Duodenal mucosa (tissue), 2 donors: ENCODE results near the gene ABHD15.
A peak's percentile ranks its signal among the peaks of the same experiment; 100 is the strongest.

ENCODE experiments used
- H3K27ac ChIP-seq: one replicate; pipeline ENCODE4 v1.7.0; 2013; ENCODE audit warnings: low read depth, low read length
- H3K27me3 ChIP-seq, 2 donors: one replicate each; pipeline ENCODE4 v1.7.0; 2013; ENCODE audit warnings: low read length in 2 of 2, control low read depth in 1 of 2; ENCODE audit not compliant: insufficient read depth in 2 of 2, control insufficient read depth in 1 of 2
- H3K36me3 ChIP-seq, 2 donors: one replicate each; pipeline ENCODE4 v1.7.0; 2013; ENCODE audit warnings: low read length in 2 of 2, control low read depth in 1 of 2; ENCODE audit not compliant: insufficient read depth in 2 of 2, control insufficient read depth in 1 of 2
- H3K4me1 ChIP-seq, 2 donors: one replicate each; pipeline ENCODE4 v1.7.0; 2013; ENCODE audit warnings: low read length in 2 of 2, control low read depth in 1 of 2; ENCODE audit not compliant: insufficient read depth in 2 of 2, control insufficient read depth in 1 of 2
- H3K4me3 ChIP-seq, 2 donors: one replicate each; pipeline ENCODE4 v1.7.0; 2013; ENCODE audit warnings: low read length in 2 of 2, low read depth in 1 of 2
- H3K9ac ChIP-seq, 2 donors: one replicate each; pipeline ENCODE4 v1.7.0; 2013; ENCODE audit warnings: low read length in 2 of 2, low read depth in 1 of 2
- H3K9me3 ChIP-seq, 2 donors: one replicate each; pipeline ENCODE4 v1.7.0; 2013; ENCODE audit warnings: low read length in 2 of 2, control low read depth in 1 of 2; ENCODE audit not compliant: control insufficient read depth in 1 of 2

The ABHD15 gene

DNA sequence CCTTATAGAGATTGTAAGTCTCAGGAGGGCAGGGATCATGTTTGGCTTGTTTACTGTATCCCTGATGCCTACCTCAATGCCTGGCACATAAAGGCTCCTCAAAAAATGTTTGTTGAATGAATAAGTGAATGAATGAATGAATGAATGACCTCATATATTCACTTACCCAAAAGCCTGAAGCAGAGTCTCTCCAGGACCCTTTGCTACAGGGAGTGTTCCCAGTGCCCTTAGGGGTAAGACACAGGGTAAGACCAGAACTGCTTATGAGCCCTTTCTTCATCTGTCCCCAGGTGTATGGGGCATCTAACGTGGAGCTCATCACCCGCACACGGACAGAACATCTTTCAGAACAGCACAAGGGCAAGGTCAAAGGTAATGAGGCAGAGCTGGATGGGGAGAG is 43.6 kb upstream of the ABHD15 start:
- Histone ChIP-seq H3K27ac (no peak overlapping the region), H3K27me3 (peaks cover 0 to 14% of the 10 kb centered on the region in 2 donors), H3K4me1 (peaks cover 14 to 19% of the 10 kb centered on the region in 2 donors), H3K9ac (no peak overlapping the region), H3K4me3 (no peak overlapping the region), H3K9me3 (no peaks in the 10 kb centered on the region), H3K36me3 (no peaks in the 10 kb centered on the region)

DNA sequence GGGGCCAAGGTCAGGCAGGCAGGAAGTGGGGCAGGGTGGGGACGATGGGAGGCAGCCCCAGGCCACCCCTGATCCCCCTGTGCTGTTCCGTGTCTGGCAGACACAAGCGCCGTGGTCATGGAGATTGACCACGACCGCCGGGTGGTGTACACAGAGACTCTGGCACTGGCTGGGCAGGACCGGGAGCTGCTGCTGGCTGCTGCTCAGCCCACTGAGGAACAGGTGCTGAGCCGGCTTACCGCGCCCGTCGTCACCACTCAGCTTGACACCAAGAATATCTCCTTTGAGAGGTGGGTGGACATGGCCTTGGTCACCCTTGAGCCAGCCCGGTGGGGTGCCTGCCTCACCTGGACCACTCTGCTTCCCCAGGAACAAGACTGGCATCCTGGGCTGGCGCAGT is 42.1 kb upstream of the ABHD15 start:
- Histone ChIP-seq H3K27me3 (peaks cover 0 to 4% of the 10 kb centered on the region in 2 donors), H3K27ac (no peak overlapping the region)

DNA sequence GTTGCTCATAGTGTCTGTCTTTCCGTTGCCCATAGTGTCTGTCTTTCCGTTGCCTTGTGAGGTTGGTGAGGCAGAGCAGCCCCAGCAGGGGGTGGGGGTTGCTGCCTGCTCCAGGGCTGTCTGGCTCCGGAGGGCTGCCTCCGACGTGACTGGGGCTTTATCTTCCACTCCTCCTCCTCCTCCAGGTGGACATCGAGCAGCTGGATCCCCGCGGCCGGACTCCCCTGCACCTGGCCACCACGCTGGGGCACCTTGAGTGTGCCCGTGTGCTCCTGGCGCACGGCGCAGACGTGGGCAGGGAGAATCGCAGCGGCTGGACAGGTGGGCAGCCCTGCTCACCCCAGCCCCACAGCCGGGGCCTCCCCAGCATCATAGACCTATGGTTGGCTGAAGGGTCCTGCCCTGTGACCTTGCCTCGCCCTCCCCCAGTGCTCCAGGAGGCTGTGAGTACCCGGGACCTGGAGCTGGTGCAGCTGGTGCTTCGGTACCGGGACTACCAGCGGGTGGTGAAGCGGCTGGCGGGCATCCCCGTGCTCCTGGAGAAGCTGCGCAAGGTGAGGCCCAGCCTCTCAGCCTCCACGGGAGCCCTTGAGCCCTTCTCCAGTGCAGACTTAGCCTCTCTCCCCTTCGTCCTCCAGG is 40.8 kb upstream of the ABHD15 start:
- Histone ChIP-seq H3K36me3 (no peaks in the 10 kb centered on the region), H3K4me3 (no peak overlapping the region), H3K4me1 (no peaks in the 10 kb centered on the region), H3K27ac (no peak overlapping the region), H3K27me3 (no peaks in the 10 kb centered on the region), H3K9me3 (no peaks in the 10 kb centered on the region), H3K9ac (no peak overlapping the region)

More for the DNA sequence above, 42.1 kb upstream of the ABHD15 start:
- Histone ChIP-seq H3K4me3 (no peak overlapping the region), H3K9me3 (no peaks in the 10 kb centered on the region), H3K36me3 (no peaks in the 10 kb centered on the region), H3K9ac (no peak overlapping the region), H3K4me1 (peaks cover 6% of the 10 kb centered on the region in 2 donors)

GRCh38 chr17:29603109-29603674 is 36.4 kb upstream of the ABHD15 start:
- Histone ChIP-seq H3K9ac (no peak overlapping the region), H3K27ac (no peak overlapping the region), H3K36me3 (no peaks in the 10 kb centered on the region), H3K27me3 (no peaks in the 10 kb centered on the region), H3K4me1 (no peaks in the 10 kb centered on the region), H3K4me3 (no peak overlapping the region), H3K9me3 (no peaks in the 10 kb centered on the region)

DNA sequence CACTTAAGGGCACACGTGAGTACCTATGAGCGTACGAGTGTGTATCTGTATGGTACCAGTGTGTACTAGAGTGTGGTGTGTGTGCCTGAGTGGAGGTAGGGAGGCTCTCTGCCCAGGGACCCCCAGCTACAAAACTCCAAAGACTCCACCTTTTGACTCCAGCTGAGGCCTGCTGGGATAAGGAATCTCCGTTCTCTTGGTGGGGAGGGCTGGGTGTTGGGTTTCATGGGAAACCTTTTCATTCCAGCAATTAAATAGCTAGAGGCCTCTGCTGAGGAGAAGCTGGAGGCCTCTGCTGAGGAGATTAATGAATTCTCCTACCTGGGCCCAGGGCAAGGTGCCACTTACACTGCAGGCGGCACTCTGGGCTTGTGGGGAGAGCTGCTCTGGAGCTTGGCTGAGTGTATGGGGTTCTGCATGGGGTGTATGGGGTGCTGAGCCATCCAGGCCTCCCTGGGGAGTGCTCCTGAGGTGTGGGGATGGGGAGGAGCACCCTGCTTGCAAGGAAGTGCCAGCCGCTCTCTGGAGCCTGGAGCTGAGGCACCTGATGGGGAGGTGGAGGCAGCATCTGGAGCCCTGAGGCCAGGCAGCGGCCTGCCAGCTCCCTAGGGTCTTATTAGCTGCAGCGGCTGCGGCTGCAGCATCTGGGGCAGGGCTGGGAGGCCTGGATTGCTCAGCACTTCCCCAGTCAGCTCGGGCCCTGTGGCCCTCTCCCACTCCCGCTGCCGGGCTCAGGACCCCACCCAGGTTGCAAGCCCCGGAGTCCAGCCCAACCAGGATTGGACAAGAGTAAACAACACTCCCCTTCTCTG is 30.7 kb upstream of the ABHD15 start:
- Histone ChIP-seq H3K27ac (no peak overlapping the region), H3K4me3 (no peak overlapping the region), H3K36me3 (no peaks in the 10 kb centered on the region), H3K27me3 (no peaks in the 10 kb centered on the region), H3K4me1 (peaks cover 3 to 9% of the 10 kb centered on the region in 2 donors), H3K9me3 (no peaks in the 10 kb centered on the region), H3K9ac (no peak overlapping the region)

GRCh38 chr17:29596811-29597210 is 30.0 kb upstream of the ABHD15 start:
- Histone ChIP-seq H3K4me1 (peaks cover 11 to 17% of the 10 kb centered on the region in 2 donors), H3K36me3 (no peaks in the 10 kb centered on the region), H3K9me3 (no peaks in the 10 kb centered on the region), H3K27me3 (no peaks in the 10 kb centered on the region), H3K27ac (no peak overlapping the region), H3K9ac (no peak overlapping the region), H3K4me3 (no peak overlapping the region)

- H3K4me1 ChIP-seq = peaks cover 16 to 23% of the 10 kb centered on the region in 2 donors
- no peak overlapping the region for H3K4me3 ChIP-seq
- H3K36me3 ChIP-seq = no peaks in the 10 kb centered on the region
- H3K9me3 ChIP-seq = no peaks in the 10 kb centered on the region
- no peak overlapping the region for H3K9ac ChIP-seq
- H3K27ac ChIP-seq = no peak overlapping the region
- H3K27me3 ChIP-seq = no peaks in the 10 kb centered on the region
These were observed 29.3 kb upstream of the ABHD15 start for GRCh38 chr17:29595943-29596774.

DNA sequence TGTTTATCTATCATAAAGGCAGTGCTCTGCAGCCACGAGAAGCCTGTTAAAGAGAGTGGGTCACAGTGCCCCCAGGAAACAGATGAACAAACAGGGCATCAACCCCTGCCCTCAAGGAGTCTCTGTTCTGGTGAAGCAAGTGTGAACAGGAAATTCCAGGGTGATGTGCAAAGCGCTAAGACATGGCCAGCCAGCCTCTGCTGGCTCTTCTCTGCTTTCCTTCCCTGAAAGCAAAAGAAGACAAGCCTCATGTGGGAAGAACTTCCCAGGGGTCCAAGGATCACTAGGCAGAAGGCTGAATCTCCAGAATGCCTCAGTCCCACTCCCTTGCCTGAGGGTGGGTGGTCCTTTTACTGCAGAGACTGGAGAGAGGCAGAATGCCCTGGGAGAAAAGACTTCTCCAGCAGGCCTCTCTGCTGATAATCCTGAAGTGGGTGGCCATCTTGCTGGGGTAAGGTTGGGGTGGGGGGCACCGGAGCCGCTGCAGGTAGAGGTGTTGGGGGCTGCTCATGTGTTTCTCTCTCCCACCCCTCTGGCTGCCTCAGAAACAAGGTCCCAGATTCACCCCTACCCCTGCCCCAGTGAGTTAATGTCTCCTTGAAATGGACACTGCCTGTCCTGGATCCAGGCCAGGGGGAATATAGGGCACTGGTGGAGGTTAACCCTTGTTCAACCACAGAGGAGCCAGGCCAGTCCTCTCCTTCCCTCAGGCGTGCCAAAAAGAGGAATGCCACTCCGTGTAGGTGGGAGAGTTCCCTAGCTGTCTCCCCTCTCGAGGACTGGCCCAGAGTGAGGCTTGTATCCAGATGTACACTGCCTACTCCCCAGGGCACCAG is 28.5 kb upstream of the ABHD15 start:
- no peak overlapping the region for H3K4me3 ChIP-seq
- no peaks in the 10 kb centered on the region for H3K27me3 ChIP-seq
- H3K9ac ChIP-seq = no peak overlapping the region
- no peaks in the 10 kb centered on the region for H3K36me3 ChIP-seq
- H3K27ac ChIP-seq = no peak overlapping the region
- no peaks in the 10 kb centered on the region for H3K9me3 ChIP-seq
- H3K4me1 ChIP-seq = peaks cover 23 to 32% of the 10 kb centered on the region in 2 donors

GRCh38 chr17:29594519-29595090 is 27.8 kb upstream of the ABHD15 start:
- Histone ChIP-seq H3K4me3 (peak overlapping the region in 1 of 2 donors; percentile 57), H3K27me3 (no peaks in the 10 kb centered on the region), H3K9me3 (no peaks in the 10 kb centered on the region), H3K36me3 (no peaks in the 10 kb centered on the region), H3K9ac (no peak overlapping the region), H3K27ac (no peak overlapping the region), H3K4me1 (peaks cover 29 to 38% of the 10 kb centered on the region in 2 donors)
